GM18520 (cell line): ENCODE results near the gene CLMP.
"Not testable (repeated sequence)": the region's sequence is repeated elsewhere in the genome, so short reads cannot be mapped to it uniquely, and the experiment has no call there.

Source experiments
- ATAC-seq: cut with Tn5 transposase; IDR thresholded peaks from one replicate; pipeline ENCODE4 v1.9.1; 2021; ENCODE audit not compliant: unreplicated experiment

CLMP gene

DNA sequence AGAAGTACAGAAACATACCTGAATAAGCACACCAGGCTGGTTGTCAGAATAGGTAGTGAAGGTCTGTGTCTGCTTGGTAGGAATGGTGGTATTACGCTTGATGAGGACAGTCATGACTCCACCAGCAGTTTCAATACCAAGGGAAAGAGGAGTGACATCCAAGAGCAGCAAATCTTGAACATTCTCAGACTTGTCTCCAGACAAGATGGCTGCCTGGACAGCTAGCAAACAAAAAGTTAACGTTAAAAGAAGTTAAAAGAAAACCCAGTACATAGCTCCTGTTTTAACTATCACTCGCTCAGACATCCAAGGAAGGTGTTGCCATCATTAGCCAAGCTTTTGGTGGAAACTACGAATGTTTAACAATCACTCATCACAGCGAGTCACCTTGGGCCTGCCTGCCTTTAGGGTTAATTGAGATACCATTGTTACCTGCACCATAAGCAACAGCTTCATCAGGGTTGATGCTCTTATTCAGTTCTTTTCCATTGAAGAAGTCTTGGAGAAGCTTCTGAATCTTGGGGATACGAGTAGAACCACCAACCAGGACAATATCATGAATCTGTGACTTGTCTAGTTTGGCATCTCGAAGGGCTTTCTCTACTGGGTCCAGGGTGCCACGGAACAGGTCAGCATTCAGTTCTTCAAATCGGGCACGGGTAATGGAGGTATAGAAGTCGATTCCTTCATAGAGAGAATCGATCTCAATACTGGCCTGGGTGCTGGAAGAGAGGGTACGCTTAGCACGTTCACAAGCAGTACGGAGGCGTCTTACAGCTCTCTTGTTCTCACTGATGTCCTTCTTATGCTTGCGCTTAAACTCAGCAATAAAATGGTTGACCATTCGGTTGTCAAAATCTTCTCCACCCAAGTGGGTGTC is 135.8 kb downstream of the CLMP start:
- not testable (repeated sequence) for ATAC-seq

DNA sequence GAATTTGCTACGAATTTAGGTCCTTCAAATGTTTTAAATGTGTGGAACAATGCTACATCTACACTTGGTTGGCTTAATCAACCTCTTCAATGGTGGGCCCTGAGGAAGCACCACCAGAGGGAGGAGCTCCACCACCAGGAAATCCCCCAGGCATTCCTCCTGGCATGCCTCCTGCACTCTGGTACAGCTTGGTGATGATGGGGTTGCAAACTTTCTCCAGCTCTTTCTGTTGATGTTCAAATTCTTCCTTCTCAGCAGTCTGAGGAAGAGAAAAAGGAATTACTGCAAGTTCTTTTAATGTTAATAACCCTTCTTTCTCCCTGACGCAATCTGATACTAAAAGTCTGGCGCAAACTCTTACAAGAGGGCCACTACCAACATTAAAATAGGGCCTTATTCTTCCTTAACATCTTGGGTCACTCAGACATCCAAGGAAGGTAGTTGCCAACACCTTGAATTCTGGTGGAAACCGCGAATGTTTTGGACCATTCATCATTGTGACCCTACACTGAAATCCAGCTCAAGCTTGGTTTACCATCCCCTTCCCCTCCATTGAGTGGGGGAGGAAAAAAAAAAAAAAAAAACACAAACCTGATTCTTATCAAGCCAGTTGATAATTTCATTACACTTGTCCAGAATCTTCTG is 137.3 kb downstream of the CLMP start:
- ATAC-seq = no peak

DNA sequence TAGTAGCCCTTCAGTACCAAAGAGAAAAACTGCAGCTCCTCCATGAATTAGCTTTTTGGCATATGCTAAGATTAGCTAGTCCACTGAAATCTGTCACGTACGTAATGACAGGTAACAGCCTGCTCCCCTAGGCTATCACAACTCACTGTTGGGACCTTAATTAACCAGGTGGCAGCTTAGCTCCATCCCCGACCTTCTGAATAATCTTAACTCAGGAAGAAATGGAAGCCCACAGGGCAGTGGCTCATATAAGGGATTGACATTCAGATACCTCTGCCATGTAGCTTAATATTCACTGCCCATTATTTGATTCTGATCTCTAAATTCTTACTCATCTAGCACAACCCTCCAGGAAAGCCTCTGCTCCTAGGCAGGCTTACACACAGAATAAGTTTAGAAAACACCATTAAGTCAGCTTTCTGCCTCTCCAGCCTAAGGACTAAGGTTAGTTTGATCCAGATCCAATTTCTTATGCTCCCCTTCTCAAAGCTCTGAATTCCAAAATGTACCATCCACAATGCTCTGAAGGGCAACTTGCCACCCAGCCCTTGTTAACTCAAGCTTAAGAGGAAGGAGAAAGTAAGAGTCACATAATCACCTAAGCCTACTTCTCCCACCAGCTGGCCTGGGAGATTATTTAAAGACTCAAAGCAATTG is 138.1 kb downstream of the CLMP start:
- ATAC-seq = no peak

DNA sequence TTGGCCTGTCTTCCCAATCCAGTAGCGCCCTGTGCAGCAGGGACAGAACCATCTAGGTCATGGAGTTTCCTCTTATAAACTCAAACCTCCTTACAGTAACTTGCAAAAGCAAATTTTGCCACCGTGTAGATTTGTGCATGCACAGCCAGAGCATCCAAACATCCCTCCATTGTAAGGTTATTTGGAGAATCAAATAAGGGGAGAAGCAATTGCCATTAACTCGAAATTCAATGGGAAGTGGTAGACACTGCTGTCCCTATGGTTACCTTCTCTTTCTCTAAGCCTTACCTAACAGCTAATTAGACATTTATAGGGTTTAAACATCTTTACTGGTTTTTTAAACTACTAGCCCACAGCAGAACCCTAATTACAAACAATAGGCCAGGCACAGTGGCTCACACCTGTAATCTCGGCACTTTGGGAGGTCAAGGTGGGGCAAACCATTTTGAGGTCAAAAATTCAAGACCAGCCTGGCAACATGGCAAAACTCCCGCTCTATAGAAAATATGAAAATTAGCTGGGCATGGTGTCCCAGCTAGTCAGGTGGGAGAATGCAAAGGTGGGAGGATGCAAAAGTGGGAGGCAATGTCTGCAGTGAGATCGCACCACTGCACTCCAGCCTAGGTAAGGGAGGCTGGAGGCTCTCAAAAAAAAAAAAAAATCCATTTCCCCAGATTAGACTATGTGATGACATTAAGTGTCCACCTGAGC is 139.7 kb downstream of the CLMP start:
- ATAC-seq = no peak

DNA sequence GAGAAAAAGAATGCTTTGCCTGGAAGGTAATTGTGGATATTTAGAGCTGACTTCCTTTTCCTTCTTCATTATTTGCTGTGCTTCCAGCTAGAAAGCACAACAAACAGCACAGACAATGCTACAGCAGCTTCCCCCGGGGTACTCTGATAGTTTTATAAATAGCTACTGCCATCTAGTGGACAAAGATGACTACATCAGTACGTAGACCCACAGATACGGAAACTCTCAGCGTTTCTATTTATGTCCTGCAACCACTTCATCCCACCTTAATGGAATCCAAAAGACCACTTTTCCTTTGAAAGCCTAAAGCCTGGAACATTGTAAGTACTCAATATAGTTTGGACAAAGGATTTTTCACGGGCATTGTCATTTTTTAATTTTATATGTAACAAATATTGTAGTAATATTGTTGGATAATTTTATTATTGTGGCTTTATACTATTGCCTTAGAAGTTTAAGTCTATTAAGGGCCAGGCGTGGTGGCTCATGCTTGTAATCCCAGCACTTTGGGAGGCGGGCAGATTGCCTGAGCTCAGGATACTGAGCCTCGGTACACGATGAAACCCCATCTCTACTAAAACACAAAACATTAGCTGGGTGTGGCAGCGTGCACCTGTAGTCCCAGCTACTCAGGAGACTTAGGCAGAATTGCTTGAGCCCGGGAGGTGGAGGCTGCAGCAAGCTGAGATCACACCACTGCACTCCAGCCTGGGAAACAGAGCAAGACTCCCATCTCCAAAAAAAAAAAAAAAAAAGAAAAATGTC is 140.6 kb downstream of the CLMP start:
- ATAC-seq = peak; percentile 58

DNA sequence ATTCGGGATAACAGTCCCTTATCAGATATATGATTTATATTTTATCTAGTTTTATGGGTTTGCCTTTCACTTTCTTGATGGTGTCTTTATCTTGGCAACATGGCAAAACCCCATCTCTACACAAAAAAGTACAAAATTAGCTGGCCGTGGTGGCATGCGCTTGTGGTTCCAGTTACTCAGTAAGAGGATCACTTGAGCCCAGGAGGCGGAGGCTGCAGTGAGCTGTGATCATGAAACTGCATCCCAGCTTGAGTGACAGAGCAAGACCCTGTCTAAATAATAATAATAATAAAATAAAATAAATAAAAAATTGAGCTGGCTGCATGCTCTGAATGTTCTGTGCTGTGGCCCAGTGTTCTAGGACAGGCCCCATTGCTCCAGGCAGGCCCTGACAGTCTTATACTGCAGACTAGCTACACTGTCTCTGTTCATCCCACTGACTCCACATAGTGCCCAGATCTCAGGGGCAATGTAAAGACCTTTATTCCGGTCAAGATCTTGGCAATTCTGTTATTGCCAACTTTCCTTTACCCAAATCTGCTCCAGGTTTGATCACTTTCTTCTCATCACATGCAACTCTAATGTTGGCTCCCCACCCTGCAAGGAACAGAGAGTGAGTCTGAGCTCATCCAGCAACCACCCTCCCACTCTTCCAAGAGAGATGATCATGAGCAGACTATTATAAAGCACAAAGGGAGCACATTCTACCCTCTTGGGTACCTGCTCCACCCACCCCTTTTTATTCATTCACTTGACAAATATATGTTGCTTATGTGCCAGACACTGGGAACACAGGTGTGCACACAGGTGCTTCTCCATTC is 141.9 kb downstream of the CLMP start:
- ATAC-seq = no peak

DNA sequence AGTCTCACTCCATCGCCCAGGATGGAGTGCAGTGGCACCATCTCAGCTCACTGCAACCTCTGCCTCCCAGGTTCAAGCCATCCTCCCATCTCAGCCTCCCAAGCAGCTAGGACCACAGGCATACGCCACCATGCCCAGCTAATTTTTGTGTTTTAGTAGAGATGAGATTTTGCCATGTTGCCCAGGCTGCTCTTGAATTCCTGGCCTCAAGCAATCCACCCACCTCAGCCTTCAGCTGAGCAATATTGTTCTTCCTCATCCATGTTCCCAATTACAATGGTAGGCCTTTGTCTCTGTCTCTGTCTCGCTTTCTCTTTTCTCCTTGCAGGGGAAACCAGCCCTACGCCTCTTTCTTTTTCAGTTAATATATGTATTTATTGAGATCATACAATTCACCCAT is 143.4 kb downstream of the CLMP start:
- ATAC-seq = no peak

DNA sequence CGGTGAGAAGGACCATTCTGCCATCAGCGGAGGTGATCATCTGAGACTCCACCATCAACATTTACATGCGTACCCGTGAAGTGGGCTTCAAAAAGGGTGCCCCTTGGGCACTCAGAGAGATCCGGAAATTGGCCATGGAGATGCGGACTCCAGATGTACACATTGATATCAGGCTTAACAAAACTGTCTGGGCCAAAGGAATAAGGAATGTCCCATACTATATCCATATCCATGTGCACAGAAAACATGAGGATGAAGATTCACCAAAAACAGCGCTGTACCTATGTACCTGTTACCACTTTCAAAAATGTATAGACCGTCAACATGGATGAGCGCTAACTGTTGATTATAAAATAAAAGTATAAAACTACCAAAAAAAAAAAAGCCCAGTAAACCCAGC is 143.9 kb downstream of the CLMP start:
- ATAC-seq = no peak

DNA sequence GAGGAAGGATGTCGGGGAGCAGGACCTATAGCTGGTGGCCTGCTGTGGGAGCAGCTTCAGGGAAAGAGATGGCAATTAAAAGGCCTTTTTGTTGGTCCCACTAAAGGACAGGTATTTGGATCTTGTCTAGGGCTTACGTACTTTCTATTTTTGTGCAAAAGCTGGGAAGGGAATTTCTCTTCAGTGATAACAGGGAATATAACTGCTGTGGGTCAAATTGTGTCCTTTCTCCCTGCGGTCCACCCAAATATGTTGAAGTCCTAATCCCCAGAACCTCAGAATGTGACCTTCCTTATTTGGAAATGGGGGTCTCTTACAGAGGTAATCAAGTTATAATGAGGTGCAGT is 147.1 kb downstream of the CLMP start:
- no peak for ATAC-seq

DNA sequence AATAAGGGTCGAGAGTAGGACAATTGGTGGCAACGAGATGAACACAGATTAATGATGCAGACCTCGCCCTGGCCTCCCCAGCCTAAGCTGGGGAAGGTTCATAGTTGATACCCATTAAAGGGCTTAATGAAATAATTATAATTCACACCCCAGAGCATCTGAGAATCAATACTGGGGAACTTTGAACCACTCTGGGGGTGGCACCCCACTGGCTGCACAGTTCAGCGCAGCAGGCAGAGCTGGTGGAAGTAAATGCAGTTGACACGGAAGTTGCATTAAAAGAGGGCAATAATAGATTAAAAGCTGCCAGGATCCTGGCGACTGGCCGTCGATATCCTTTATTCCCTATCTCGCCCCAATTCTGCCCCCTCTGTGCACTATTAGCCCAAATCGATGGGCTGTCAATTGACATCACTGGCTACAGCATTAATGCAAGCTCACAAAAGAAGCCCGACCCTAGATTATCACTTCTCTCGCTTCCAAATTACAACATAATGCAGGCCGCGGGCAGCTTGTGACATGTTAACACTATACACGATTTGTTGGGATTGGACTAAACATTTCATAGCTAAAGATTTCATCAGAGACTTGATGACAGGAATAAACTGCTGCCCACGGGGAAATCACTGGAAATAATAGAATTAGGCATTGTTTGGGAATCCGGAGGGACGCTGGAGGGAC is 147.6 kb downstream of the CLMP start:
- ATAC-seq = no peak

DNA sequence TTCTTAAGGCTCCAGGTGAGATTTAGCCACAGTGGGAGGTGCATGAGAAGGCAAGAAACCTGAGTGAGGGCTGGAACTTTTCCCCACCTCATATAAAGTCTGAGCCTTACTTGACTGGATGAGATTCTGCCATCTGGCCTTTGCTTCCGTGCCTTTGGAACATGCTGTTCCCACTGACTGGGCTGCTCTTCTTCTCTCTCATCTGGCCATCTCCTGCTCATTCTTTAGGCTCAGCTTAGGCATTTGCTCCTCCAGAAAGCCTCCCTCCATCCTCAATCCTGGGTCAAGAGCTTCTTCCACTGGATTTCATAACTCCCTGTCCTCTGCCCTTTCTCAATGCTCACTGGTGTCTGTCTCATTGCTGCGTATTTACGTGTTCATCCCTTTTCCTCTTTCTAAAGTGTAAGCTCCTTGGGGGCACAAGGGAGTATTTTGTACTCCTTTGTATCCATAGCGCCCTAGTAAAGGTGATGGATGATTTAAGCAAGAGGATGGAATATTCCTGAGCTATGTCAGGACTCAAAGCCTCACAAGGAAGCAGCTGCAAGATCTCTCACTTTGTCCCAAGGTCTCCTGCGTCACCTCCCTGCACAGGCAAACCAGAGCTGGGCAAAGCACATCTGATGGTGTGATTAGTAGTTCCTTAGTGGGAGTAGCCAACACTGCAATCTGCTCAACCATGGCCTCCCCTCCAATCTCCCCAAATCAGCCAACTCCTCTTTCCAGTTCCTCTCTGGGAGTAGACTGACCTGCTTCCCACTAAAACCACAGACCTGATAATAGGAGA is 148.4 kb downstream of the CLMP start:
- no peak for ATAC-seq

DNA sequence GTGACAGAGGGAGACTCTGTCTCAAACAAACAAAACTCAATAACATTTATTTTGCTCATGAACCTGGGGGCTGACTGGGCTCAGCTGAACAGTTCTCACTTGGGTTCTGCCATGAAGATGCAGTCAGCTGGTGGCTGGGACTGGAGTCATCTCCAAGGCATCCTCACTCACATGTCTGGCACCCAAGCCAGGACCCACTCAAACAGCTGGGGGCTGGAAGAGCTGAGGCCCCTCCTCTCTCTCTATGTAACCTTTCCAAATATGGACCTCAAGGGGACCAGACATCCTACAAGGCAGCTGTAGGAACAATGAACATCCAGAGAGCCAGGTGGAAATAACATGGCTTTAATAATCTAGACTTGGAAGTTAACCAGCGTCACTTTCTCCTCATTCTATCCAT is 149.9 kb downstream of the CLMP start:
- ATAC-seq = no peak

DNA sequence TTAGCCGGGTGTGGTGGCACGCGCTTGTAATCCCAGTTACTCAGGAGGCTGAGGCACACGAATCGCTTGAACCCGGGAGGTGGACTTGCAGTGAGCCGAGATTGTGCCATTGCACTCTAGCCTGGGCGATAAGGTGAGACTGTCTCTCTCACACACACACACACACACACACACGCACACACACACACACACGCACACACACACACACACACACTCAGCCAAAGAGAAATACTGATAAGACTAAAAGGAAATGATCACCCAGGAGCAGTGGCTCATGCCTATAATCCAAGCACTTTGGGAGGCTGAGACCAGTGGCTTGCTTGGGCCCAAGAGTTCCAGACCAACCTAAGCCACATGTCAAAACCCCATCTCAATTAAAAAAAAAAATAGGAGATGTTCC is 153.9 kb downstream of the CLMP start:
- ATAC-seq = no peak

DNA sequence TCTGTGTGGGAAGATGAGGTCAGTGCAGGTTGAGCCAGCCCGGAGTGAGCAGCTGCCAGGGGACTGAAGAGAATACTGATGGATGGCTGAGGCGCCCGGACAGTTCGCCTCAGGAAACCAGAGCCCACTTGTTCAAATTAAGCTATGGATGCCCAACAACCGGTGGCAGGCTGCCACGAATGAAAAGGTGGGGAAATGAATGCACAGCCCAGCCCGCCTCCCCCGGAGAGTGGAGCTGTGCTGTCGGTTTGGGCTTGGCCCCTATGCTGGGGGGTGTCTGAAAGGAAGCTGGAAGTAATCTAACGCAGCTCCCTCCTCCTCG is 155.0 kb downstream of the CLMP start:
- ATAC-seq = no peak

DNA sequence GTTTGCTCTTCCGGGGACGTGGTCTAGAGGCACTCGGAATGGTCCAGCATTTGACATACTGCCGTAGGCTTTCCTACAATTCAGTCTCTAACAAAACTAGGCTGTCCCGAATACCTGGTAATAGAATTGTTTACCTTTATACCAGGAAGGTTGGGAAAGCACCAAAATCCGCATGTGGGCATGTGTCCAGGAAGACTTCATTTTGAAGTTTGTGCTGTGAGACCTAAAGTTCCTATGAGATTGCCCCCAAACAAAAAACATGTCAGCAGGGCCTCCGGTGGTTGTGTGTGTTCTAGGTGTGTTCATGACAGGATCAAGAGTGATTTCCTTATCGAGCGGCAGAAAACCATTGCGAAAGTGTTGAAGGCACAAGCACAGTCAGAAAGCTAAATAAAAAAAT is 159.2 kb downstream of the CLMP start:
- ATAC-seq = no peak

DNA sequence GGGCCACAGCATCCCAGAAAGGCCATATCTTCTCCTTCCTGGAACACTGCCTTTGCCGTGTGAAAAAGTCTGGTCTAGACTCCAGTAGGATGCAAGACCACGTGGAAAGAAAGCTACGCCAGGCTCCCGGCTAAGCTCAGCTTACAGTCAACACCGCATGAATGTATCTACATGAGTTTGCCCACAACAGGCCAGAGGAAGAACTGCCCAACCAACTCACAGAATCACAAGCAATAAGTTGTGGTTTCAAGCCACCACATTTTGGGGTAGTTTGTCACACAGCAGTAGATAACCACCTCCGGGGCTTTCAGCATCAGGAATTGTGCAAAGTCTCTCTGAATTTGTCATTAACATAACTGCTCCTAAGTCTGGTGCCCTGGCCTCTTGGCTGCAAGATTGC is 160.5 kb downstream of the CLMP start:
- ATAC-seq = no peak

DNA sequence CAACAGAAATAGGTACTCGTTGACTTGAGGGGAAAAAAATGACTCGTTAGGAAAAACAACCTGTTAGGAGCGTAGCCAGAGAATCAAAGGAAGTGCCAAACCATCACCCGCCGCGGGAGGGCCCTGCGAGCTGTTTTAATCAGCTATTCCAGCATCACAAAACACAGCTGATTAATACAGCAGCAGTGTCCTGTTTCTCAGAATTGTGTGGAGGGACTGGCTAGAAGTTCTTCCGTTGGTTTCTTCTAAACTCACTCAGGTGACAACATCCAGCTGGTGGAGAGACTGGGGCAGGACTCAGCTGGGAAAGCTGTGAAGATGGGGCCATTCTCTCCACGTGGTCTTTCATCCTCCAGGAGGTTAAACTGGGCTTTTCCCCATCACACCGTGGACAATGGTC is 161.2 kb downstream of the CLMP start:
- no peak for ATAC-seq

DNA sequence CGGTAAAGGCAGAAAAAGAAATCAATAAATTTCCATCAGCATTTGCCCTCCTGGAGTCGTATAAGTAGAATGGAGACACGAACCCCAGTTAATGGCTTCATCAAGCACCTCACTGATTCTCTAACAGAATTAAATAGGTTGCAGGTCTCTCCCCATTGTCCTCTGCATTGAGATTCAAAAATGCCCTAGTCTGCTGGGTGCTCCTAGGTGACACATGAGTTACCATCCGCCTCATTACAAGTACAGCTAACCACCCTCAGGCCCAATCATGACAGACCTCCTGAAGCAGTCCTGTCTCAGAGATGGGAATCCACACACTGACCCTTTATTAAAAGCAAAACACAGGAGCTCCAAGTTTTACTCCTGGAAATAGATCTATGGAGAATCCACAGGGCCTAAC is 164.5 kb downstream of the CLMP start:
- no peak for ATAC-seq

DNA sequence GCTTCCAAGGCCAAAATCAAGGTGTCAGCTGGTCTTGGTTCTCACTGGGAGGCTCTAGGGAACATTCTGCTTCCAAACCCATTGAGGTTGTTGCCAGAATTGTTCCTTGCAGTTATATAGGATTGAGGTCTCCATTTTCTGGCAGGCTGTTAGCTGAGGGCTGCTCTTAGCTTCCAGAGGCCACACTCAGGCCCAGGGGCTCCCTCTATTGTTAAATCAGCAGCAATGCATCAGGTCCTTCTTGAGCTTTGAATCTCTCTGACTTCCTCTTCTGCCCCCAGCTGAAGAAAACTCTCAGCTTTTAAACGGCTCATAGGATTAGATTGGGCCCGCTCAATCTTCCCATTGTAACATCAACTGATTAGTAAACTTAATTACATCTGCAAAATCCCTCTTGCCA is 174.1 kb downstream of the CLMP start:
- no peak for ATAC-seq
